ENCODE results near the gene ZSCAN4.

GRCh38 chr19:57665261-57665806 lies 3.4 kb upstream of the ZSCAN4 start:
- TF ChIP-seq CTCF (IDR thresholded peaks at IDR 0.05) (no peak), POLR2A (IDR thresholded peaks at IDR 0.05) (no peak), POLR2AphosphoS5 (IDR thresholded peaks at IDR 0.05) (no peak), EP300 (IDR thresholded peaks at IDR 0.05; ENCODE audit: low read depth) (no peak)
